ENCODE data around the gene NRSN2. TPM values are rescaled to one million over a fixed set of nuclear protein-coding genes. Genes with fewer than 3 reads are reported as not detected.
A peak's percentile ranks its signal among the peaks of the same experiment; 100 is the strongest.

Gene NRSN2, protein sequence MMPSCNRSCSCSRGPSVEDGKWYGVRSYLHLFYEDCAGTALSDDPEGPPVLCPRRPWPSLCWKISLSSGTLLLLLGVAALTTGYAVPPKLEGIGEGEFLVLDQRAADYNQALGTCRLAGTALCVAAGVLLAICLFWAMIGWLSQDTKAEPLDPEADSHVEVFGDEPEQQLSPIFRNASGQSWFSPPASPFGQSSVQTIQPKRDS
- total RNA-seq = 1 to 10 TPM; 2.1 to 5.5 (median 4.6) TPM

- Histone ChIP-seq H3K27ac (peak within 1 kb of the TSS; percentile 49 to 87 (median 82)), H3K9me3 (peaks cover 0 to 4% (median 0%) of the 10 kb centered on the region in 4 donors)
- peak; percentile 41 to 65 (median 57) for DNase-seq
Measured at GRCh38 chr20:346640-347316, at the start of gene NRSN2. TSS of gene NRSN2 (plus strand) at chr20:347111. CDS start at chr20:349644, 2,533 bp downstream.

GRCh38 chr20:297925-298775, 48.8 kb upstream of the NRSN2 start:
- peak overlapping the region; percentile 65 to 97 (median 92) for H3K4me3 ChIP-seq
- peak overlapping the region; percentile 99 for H3K27ac ChIP-seq
- no peaks in the 10 kb centered on the region for H3K36me3 ChIP-seq
- peak; percentile 76 to 89 (median 84) for DNase-seq
- H3K9me3 ChIP-seq = no peaks in the 10 kb centered on the region
- H3K27me3 ChIP-seq = no peaks in the 10 kb centered on the region
- TF ChIP-seq POLR2A (IDR thresholded peaks at IDR 0.05) = peak; percentile 63 to 68
- TF ChIP-seq, protein P1, sequence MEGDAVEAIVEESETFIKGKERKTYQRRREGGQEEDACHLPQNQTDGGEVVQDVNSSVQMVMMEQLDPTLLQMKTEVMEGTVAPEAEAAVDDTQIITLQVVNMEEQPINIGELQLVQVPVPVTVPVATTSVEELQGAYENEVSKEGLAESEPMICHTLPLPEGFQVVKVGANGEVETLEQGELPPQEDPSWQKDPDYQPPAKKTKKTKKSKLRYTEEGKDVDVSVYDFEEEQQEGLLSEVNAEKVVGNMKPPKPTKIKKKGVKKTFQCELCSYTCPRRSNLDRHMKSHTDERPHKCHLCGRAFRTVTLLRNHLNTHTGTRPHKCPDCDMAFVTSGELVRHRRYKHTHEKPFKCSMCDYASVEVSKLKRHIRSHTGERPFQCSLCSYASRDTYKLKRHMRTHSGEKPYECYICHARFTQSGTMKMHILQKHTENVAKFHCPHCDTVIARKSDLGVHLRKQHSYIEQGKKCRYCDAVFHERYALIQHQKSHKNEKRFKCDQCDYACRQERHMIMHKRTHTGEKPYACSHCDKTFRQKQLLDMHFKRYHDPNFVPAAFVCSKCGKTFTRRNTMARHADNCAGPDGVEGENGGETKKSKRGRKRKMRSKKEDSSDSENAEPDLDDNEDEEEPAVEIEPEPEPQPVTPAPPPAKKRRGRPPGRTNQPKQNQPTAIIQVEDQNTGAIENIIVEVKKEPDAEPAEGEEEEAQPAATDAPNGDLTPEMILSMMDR (IDR thresholded peaks at IDR 0.05) = no peak
- peaks cover 6 to 40% (median 11%) of the 10 kb centered on the region in 4 donors for H3K4me1 ChIP-seq

More at GRCh38 chr20:346640-347316, at the start of gene NRSN2:
- Histone ChIP-seq H3K36me3 (no peaks in the 10 kb centered on the region), H3K4me1 (peaks cover 0 to 23% (median 0%) of the 10 kb centered on the region in 4 donors), H3K4me3 (peak within 1 kb of the TSS; percentile 52 to 86 (median 76)), H3K27me3 (no peaks in the 10 kb centered on the region)
- no peak for TF ChIP-seq POLR2A (IDR thresholded peaks at IDR 0.05)
- TF ChIP-seq, protein P1 (IDR thresholded peaks at IDR 0.05) = no peak

DNA sequence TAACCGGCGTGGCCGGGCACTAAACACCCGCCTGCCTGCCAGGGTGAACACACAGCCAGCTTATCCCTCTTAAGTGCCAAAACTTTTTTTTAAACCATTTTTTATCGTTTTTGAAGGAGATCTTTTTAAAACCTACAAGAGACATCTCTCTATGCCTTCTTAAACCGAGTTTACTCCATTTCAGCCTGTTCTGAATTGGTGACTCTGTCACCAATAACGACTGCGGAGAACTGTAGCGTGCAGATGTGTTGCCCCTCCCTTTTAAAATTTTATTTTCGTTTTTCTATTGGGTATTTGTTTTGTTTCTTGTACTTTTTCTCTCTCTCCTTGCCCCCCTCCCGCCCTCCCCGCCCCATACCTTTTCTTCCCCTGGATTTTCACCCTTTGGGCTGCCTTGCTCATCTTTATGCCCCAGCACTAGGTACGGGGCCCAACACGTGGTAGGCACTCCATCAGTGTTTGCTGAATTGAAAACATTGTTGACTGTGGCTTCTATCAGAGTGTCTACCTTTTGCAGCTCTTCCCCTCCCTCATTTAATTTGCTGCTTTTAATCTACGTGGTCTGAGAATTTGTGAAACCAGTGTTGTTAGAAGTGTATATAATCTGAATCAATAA, 48.0 kb upstream of the NRSN2 start:
- Histone ChIP-seq H3K27ac (peak overlapping the region; percentile 99), H3K27me3 (no peaks in the 10 kb centered on the region), H3K9me3 (no peaks in the 10 kb centered on the region), H3K36me3 (no peaks in the 10 kb centered on the region), H3K4me3 (peak overlapping the region; percentile 65 to 97 (median 92)), H3K4me1 (peaks cover 6 to 40% (median 11%) of the 10 kb centered on the region in 4 donors)
- DNase-seq = no peak
- no peak for TF ChIP-seq POLR2A (IDR thresholded peaks at IDR 0.05)
- TF ChIP-seq, protein P1 (IDR thresholded peaks at IDR 0.05) = no peak

- no peak overlapping the region for H3K27ac ChIP-seq
Measured at GRCh38 chr20:300345-300990, 46.4 kb upstream of the NRSN2 start.

More at GRCh38 chr20:300345-300990, 46.4 kb upstream of the NRSN2 start:
- Histone ChIP-seq H3K9me3 (no peaks in the 10 kb centered on the region), H3K4me1 (peaks cover 6 to 40% (median 11%) of the 10 kb centered on the region in 4 donors), H3K27me3 (no peaks in the 10 kb centered on the region), H3K4me3 (peak overlapping the region in 1 of 4 donors; percentile 23), H3K36me3 (no peaks in the 10 kb centered on the region)
- no peak for DNase-seq
- TF ChIP-seq, protein P1 (IDR thresholded peaks at IDR 0.05) = no peak
- TF ChIP-seq POLR2A (IDR thresholded peaks at IDR 0.05) = no peak
